ENCODE results near the gene APOA4. TPM values are rescaled to one million over a fixed set of nuclear protein-coding genes. Genes with fewer than 3 reads are reported as not detected.

APOA4 gene
- total and polyA plus RNA-seq, 2 experiments from 2014 or later = not detected

- TF ChIP-seq, protein P1, sequence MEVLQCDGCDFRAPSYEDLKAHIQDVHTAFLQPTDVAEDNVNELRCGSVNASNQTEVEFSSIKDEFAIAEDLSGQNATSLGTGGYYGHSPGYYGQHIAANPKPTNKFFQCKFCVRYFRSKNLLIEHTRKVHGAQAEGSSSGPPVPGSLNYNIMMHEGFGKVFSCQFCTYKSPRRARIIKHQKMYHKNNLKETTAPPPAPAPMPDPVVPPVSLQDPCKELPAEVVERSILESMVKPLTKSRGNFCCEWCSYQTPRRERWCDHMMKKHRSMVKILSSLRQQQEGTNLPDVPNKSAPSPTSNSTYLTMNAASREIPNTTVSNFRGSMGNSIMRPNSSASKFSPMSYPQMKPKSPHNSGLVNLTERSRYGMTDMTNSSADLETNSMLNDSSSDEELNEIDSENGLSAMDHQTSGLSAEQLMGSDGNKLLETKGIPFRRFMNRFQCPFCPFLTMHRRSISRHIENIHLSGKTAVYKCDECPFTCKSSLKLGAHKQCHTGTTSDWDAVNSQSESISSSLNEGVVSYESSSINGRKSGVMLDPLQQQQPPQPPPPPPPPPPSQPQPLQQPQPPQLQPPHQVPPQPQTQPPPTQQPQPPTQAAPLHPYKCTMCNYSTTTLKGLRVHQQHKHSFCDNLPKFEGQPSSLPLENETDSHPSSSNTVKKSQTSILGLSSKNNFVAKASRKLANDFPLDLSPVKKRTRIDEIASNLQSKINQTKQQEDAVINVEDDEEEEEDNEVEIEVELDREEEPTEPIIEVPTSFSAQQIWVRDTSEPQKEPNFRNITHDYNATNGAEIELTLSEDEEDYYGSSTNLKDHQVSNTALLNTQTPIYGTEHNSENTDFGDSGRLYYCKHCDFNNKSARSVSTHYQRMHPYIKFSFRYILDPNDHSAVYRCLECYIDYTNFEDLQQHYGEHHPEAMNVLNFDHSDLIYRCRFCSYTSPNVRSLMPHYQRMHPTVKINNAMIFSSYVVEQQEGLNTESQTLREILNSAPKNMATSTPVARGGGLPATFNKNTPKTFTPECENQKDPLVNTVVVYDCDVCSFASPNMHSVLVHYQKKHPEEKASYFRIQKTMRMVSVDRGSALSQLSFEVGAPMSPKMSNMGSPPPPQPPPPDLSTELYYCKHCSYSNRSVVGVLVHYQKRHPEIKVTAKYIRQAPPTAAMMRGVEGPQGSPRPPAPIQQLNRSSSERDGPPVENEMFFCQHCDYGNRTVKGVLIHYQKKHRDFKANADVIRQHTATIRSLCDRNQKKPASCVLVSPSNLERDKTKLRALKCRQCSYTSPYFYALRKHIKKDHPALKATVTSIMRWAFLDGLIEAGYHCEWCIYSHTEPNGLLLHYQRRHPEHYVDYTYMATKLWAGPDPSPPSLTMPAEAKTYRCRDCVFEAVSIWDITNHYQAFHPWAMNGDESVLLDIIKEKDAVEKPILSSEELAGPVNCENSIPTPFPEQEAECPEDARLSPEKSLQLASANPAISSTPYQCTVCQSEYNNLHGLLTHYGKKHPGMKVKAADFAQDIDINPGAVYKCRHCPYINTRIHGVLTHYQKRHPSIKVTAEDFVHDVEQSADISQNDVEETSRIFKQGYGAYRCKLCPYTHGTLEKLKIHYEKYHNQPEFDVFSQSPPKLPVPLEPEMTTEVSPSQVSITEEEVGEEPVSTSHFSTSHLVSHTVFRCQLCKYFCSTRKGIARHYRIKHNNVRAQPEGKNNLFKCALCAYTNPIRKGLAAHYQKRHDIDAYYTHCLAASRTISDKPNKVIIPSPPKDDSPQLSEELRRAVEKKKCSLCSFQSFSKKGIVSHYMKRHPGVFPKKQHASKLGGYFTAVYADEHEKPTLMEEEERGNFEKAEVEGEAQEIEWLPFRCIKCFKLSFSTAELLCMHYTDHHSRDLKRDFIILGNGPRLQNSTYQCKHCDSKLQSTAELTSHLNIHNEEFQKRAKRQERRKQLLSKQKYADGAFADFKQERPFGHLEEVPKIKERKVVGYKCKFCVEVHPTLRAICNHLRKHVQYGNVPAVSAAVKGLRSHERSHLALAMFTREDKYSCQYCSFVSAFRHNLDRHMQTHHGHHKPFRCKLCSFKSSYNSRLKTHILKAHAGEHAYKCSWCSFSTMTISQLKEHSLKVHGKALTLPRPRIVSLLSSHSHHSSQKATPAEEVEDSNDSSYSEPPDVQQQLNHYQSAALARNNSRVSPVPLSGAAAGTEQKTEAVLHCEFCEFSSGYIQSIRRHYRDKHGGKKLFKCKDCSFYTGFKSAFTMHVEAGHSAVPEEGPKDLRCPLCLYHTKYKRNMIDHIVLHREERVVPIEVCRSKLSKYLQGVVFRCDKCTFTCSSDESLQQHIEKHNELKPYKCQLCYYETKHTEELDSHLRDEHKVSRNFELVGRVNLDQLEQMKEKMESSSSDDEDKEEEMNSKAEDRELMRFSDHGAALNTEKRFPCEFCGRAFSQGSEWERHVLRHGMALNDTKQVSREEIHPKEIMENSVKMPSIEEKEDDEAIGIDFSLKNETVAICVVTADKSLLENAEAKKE (CRISPR knock-in tag; IDR thresholded peaks at IDR 0.05) = no peak
- TF ChIP-seq STAT1 (IDR thresholded peaks at IDR 0.05; ENCODE audit: unreplicated experiment) = no peak
- TF ChIP-seq ZNF331 (CRISPR knock-in tag; IDR thresholded peaks at IDR 0.05; ENCODE audit: low read depth) = no peak
- no peak for TF ChIP-seq CREB1 (CRISPR knock-in tag; IDR thresholded peaks at IDR 0.05; ENCODE audit: low read depth)
- TF ChIP-seq EZH2 (IDR thresholded peaks at IDR 0.05; ENCODE audit: low read depth, unreplicated experiment) = no peak
- no peak for TF ChIP-seq CTCF (conservative IDR thresholded peaks at IDR 0.05; ENCODE audit: low read depth in 2 of 2)
- no peak for TF ChIP-seq EZH2phosphoT487 (IDR thresholded peaks at IDR 0.05; ENCODE audit: unreplicated experiment)
- TF ChIP-seq JUNB (IDR thresholded peaks at IDR 0.05; ENCODE audit: unreplicated experiment) = no peak
These were observed 8.8 kb upstream of the APOA4 start (continued) for GRCh38 chr11:116831790-116832349.
